ENCODE results near the gene ADGRB3.
A peak's percentile ranks its signal among the peaks of the same experiment; 100 is the strongest.

ADGRB3 gene

DNA sequence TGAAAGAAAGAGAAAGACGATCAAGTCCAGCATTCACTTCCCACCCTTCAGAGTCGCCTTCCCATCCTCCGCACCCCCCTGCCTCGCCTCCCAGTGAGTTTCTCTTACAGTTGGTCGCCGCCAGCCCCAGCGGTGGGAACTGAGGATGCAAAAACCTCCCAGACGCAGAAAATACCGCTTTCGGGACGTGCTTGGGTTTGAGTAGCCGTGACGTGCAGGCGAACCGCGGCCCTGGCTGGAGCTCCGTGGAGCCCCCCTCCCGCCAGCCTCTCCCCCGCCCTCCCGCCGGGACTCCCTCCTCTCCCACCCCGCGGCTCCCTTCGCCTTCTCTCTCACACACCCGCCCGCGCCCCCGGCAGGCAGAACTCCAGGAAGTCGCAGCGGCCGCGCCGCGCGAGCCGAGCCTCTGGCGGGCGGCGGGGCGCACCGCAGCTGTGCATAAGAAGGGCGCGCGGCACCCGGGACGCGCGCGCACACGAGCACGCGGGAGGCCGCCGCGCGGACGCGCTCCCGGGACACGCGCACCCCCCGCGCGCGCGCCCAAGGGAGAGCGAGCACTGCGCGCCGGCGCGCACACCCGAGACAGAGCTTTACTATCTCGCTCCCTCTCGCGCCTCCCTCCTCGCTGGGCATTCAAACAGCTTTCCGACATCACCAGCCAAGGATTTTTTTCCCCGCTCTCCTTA lies at the start of gene ADGRB3:
ADGRB3 (plus strand) TSS at position 557 of the 686 bp plus-strand sequence. CDS start 3,394 bp downstream, outside the sequence.
- peak; percentile 99 for DNase-seq

DNA sequence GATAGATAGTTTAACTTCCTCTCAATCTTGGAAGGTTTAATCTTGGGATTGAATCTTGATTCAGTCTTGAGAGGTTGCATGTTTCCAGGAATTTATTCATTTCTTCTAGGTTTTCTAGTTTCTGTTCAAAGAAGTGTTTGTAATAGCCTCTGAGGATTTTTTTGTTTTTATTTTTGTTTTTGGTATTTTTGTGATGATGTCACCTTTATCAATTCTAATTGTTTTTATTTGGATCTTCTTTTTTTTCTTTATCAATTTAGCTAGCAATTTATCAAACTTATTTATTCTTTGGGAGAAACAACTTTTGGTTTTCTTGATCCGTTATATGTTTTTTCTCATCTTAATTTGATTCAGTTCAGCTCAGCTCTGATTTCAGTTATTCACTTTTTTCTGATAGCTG lies 41.5 kb upstream of the ADGRB3 start:
- no peak for DNase-seq

- no peak for DNase-seq
Measured at GRCh38 chr6:68597642-68598041, 37.4 kb upstream of the ADGRB3 start.

GRCh38 chr6:68615938-68616337 lies 19.1 kb upstream of the ADGRB3 start:
- no peak for DNase-seq

- no peak for DNase-seq
Measured at GRCh38 chr6:68625998-68626397, 9.1 kb upstream of the ADGRB3 start.

GRCh38 chr6:68628161-68628560 lies 6.9 kb upstream of the ADGRB3 start:
- DNase-seq = peak; percentile 59

- DNase-seq = peak; percentile 9
Measured at GRCh38 chr6:68632734-68633133, 2.3 kb upstream of the ADGRB3 start.

GRCh38 chr6:68633281-68633971 lies 1.7 kb upstream of the ADGRB3 start:
- DNase-seq = no peak

DNA sequence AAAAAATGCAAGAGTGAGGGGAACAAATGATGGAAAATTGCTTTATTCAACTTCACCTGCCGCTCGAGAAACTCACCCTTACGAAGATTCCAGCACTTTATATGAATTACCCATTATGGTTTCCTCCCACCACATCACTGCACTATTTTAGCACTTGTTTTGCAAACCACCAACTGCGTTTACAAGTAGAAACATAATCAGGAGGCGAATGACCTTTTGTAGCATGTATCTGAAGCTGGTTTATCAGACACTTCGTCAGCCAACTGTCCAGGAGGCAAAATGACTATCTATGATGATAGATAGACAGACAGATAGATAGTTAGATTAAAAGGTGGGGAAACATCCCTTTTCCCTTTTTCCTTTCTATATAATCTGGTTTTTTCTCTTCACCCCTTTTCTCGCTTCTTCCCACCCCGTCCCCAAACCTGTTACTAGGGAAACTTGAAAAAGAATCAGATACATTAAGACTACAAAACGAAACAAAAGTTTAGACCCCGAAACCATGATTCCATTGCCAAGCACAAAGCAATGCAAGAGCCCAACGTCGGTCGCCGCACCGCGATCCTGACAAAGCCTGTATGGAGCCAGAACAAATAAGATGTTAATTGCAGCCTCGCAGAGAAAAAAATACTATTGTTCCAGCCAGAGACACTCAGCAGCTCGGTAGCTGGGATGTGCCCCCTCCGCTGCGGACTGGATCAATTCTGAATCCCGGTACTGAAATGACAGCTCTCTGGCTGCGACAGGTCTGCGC lies 933 bp upstream of the ADGRB3 start:
- peak; percentile 38 for DNase-seq

GRCh38 chr6:68635412-68635705 lies 277 bp downstream of the ADGRB3 start:
- DNase-seq = no peak

- peak; percentile 72 for DNase-seq
Measured at GRCh38 chr6:68635706-68636513, 828 bp downstream of the ADGRB3 start.

DNA sequence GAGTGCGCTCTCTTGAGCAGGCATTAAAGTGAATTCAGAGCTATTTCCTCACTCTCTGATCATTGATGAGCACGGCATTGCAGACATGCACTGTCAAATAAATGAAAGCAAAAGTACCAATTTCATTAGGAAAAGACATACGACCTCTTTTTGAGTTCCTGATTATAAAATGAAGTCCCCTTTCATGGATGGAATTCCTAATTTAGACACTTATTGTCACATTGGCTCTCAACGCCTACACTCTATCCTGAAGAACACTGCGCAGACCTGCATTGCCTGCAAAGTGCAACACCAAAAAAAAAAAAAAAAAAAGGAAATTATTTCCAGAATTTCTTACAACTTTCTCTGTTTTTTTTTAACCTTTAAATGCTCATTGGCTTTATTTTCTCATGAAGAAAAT lies 1.6 kb downstream of the ADGRB3 start:
- no peak for DNase-seq

GRCh38 chr6:68637071-68637470 lies 2.0 kb downstream of the ADGRB3 start:
- no peak for DNase-seq

- no peak for DNase-seq
Measured at GRCh38 chr6:68637782-68638181, 2.7 kb downstream of the ADGRB3 start.

GRCh38 chr6:68638230-68638900 lies 3.3 kb downstream of the ADGRB3 start:
- peak; percentile 69 for DNase-seq

- DNase-seq = no peak
Measured at GRCh38 chr6:68639211-68639610, 4.1 kb downstream of the ADGRB3 start.

DNA sequence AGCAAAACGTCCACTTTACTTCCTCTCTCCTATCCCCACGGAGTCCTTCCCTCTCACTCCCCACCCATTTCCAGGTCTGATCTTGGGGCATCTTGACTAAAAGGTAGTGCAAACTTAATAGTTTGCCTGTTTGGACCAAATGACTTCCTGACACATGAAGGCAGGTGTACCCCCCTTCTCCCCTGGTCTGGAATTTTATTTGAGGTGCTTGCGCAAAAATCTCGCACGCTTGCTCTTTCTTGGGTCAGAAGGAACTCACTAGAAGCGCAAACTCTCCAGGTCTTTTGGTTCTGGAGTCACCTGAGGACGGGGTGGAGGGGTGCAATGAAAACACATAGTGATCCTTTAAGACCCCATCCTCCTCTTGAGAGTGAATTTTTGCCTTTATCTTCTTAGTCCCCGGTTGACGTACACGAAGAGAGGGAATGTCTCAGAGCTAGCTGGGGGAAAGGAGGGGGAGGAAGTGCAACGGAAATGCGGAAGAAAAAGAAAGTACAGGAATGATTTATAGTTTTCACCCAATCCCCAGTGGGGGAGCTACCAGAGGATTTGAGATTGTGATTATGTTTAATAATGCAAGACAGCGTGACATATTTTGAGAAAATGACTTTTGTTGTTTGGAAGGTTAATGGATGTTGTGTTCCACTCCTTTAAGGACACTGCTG lies 4.9 kb downstream of the ADGRB3 start:
- DNase-seq = no peak

GRCh38 chr6:68640491-68640835 lies 5.4 kb downstream of the ADGRB3 start:
- DNase-seq = no peak

DNA sequence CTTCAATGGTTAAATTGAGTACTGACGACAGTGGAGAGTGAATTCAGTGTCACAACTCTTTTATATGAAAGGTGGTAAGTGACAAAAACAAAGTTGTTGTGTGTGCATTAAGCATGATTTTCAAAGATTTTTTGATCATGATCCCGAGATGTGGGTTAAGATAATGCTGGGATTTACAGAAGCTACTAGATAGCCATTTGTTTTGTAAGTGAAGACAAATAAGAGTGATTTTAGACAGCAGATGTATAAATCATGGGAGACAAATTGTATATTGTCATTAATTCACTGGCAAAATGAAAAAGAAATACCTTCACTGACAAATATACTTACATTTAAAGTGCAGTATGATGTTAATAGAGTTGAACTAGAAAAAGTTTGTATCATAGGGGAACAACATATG lies 6.1 kb downstream of the ADGRB3 start:
- DNase-seq = no peak

GRCh38 chr6:68642081-68642480 lies 7.0 kb downstream of the ADGRB3 start:
- DNase-seq = no peak

- DNase-seq = no peak
Measured at GRCh38 chr6:68642977-68643376, 7.9 kb downstream of the ADGRB3 start.

DNA sequence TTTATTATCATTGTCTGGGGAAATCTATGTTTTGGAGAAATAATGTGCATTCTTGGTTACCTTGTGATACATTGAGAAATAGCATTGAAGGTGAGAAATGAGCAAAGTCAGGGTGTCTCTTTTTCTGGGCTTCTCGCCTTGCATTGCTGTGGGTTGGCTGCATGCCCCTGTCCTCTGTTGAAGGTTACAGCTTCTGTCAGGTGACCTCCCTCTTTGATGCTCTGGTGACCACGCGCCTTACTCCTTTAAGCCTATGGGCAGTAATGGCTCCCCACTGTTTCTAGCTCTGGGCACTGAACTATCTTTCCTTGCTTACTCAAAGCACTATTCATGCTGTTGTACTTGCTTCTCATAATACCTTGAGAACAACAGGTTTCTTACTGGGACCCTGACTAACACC lies 14.6 kb downstream of the ADGRB3 start:
- DNase-seq = no peak
